Fibroblast of skin of left biceps (primary cell): Measurements from ENCODE around the gene GRIK3.
"Not testable (repeated sequence)": the region's sequence is repeated elsewhere in the genome, so short reads cannot be mapped to it uniquely, and the experiment has no call there.

ENCODE experiments used
- DNase-seq, 2 experiments: peaks; one replicate each; pipeline ENCODE4 v3.0.0-alpha.2; 2013; ENCODE audit warnings: low read depth in 2 of 2

GRIK3 gene

GRCh38 chr1:36909359-36909758 lies 125.0 kb downstream of the GRIK3 start:
- DNase-seq: not testable (repeated sequence)

- no peak for DNase-seq
Observed at GRCh38 chr1:36908096-36908495, 126.2 kb downstream of the GRIK3 start.

DNA sequence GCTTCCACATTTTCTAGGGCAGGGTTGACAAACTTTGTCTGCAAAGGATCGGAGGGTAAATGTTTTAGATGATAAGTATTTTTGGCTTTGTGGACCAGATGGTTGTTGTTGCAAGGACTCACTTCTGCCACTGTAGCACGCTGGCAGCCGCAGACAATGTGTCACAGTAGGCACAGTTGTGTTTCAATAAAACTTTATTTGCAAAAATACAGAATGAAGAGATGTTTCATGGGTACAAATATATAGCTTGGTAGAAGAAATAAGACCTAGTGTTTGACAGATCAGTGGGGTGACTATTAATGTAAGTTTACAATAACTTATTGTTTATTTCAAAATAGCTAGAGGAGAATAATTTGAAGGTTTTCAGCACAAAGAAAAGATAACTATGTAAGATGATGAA lies 127.8 kb downstream of the GRIK3 start:
- no peak for DNase-seq

GRCh38 chr1:36905941-36906340 lies 128.4 kb downstream of the GRIK3 start:
- no peak for DNase-seq

- no peak for DNase-seq
Observed at GRCh38 chr1:36900128-36900527, 134.2 kb downstream of the GRIK3 start.

GRCh38 chr1:36897813-36898212 lies 136.5 kb downstream of the GRIK3 start:
- DNase-seq: not testable (repeated sequence)

DNA sequence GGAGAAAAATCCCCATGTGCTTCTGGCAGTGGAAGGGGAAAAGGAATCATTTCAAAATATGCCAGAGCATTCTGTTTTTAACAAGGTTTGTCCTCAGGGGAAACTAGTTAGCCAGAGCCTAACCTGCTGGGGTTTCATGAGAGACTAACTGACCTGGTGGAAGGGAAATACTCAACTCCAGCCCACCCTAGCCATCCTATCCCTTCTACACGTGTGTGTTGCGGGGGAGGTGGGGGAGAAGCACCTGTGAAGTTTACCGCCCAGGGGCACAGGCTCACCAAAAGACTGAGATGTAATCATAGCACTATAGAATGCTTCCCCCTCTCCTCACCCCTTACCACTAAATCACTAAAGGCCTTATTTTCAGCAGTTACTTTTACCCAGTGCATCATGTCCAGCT lies 139.5 kb downstream of the GRIK3 start:
- DNase-seq: no peak

DNA sequence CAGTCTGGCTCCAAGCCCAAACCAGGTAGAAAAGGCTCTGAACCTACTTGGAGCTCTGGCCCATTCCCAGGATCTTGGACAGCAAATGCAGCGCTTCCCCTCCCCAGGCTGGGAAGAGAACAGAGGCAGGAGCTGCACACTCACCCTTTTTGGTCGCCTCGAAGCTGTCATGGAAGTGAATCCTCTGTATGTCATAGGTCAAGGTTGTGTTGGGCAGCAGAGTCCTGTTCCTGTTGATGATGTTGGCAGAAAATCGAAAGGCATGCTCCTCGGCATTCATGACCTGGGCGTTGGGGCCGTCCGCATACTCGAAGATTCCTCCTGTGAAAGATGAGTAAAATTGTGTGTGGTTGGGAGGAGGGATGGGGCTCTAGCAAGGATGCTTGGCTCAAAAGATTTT lies 143.5 kb downstream of the GRIK3 start:
- DNase-seq: no peak

DNA sequence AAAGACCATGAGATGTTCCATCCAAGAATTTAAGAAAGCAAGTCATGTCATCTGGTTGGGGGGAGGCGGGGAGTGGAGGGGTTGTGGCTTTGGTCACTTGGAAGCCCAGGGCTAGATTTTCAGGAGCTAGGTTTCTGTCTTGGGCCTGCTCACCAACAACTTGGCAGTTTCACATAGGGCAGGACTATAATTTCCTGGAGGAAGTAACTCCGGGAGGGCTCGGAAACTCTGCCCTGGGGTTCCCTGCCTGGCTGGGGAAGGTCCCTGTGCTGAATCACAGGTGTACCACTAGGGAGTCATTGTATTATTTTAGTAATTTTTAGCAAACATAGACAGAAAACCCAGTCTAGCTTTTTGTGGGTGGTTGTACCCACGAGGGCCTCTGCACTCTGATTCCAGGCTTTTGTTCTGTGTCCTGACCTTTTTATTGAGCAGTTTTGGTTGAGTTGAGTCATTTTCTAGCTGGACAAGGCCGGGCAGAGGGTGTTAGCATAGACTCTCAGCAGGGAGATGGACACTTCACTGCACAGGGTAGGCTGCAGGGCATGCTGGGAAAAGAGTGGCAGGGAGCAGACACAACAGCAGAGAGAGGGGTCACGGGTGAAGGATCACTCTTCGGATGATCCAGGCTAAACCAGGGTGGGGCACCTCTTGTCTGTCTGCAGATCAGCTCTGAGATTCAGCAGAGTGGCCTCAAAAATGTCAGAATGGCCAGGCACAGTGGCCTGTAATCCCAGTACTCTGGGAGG lies 144.7 kb downstream of the GRIK3 start:
- no peak for DNase-seq

GRCh38 chr1:36888811-36889477 lies 145.4 kb downstream of the GRIK3 start:
- DNase-seq: no peak

GRCh38 chr1:36885540-36886357 lies 148.6 kb downstream of the GRIK3 start:
- no peak for DNase-seq

DNA sequence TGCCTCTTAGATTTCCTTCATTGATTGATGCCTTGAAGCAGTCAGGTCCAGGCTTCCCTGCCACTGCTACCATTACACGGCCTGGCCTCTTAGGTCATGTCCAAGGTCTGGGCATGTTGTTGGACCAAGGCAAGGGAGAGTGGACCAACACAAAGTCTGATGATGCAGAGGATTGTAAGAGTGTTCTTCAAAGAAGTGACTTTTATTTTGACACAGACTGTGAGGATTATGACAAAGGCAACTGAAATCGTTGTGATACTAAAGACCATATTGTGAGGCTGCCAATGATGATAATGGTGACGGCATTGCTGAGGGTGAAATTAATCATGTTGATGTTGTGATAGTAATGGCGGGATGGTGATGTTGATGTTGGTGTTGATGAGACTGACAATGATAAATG lies 149.5 kb downstream of the GRIK3 start:
- no peak for DNase-seq

GRCh38 chr1:36884029-36884701 lies 150.2 kb downstream of the GRIK3 start:
- no peak for DNase-seq

GRCh38 chr1:36883315-36883949 lies 150.9 kb downstream of the GRIK3 start:
- no peak for DNase-seq

GRCh38 chr1:36882536-36883285 lies 151.6 kb downstream of the GRIK3 start:
- no peak for DNase-seq

DNA sequence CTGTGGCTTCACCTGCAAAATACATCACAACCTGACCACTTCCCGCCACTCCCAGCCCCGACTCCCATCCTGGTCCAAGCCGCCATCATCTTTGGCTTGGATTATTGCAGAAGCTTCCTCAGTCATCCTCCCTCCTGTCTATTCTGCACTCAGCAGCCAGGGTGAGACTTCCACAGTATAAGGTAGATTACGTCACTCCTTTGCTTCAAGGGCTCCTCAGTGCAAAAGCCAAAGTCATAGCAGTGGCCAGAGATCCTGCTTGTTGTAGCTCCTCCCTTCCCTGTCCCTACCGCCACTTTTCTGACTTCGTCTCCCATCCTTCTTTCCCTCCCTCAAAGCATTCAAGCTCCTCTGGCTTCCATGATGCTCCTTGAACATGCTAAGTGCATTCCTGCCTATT lies 152.8 kb downstream of the GRIK3 start:
- DNase-seq: no peak

DNA sequence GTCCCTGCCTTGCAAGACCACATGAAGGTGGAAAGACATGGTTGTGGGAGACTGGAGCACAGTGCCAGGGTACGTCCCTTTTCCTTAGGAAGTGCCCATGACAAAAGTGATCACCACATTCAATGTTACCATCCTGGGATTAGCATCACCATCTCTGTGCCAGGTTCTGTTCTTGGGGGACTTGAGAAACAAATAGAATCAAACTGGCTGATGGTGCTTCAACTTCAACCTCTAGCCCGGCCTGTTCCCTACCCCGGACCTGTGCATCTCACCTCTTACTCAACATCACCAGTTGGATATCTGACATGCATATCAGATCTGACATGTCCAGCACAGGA lies 153.3 kb downstream of the GRIK3 start:
- DNase-seq: no peak

- no peak for DNase-seq
Observed at GRCh38 chr1:36880155-36881067, 153.9 kb downstream of the GRIK3 start.

DNA sequence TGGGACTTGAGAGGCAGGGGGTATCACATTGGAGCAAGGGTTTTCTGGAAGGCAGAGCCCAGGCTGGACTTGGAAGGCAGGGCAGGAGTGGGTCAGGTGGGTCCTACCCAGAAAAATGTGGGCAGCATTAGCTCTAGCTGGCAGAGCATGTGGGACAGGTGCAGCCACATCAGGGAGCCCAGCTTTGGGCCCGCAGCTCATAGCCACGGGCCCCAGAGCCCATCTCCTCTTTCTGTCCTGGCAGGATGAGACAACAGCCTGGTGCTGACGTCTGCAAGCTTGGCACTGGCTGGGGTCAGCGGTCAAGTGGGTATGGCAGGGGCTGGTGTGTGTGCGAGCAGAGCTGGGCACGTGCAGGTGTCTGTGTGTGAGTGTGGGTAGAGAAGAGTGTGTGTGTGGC lies 154.7 kb downstream of the GRIK3 start:
- no peak for DNase-seq

- DNase-seq: no peak
Observed at GRCh38 chr1:36876990-36877389, 157.3 kb downstream of the GRIK3 start.
